ENCODE data around the gene LRRFIP1.

DNA sequence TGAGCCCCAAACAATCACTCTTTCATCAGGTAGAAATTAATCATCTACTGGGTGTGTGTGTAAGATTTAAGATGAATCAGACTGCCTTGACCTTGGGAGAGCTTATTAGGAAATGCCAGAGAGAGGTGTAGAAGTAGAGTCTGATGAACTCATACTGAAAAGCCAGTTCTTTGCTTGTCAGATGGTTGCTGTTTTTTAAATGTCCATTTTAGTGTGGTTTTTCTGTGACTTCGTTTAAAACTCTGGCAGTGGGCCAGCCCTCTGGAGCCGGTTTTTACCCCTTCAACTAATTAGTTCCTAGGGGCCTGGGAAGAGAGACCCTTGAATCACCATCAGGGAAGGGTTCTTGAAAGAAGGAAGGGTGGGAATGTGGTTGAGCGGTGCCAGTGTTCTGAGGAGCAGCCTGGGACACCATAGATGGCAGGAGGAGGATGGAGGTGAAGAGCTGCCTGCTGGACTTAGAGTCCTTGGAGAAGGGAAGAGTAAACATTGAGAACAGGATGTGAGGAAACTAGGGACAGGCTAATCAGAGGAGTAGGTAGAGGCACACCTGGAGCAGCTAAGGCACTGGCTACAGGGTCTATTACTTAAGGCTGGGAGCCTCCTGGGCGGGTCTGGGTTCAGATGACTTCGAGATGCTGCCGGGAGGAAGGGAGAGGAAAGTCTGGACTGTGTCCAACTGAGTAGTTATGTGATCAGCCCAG is 66.1 kb downstream of the LRRFIP1 start:
- TF ChIP-seq POLR2AphosphoS5 (IDR thresholded peaks at IDR 0.05): no peak
- TF ChIP-seq, protein P1, sequence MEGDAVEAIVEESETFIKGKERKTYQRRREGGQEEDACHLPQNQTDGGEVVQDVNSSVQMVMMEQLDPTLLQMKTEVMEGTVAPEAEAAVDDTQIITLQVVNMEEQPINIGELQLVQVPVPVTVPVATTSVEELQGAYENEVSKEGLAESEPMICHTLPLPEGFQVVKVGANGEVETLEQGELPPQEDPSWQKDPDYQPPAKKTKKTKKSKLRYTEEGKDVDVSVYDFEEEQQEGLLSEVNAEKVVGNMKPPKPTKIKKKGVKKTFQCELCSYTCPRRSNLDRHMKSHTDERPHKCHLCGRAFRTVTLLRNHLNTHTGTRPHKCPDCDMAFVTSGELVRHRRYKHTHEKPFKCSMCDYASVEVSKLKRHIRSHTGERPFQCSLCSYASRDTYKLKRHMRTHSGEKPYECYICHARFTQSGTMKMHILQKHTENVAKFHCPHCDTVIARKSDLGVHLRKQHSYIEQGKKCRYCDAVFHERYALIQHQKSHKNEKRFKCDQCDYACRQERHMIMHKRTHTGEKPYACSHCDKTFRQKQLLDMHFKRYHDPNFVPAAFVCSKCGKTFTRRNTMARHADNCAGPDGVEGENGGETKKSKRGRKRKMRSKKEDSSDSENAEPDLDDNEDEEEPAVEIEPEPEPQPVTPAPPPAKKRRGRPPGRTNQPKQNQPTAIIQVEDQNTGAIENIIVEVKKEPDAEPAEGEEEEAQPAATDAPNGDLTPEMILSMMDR (IDR thresholded peaks at IDR 0.05): no peak

Measured in prostate gland (tissue), 2 donors.